HG03521 (cell line): ENCODE measurements around the gene UBALD2.

Source experiments
- ATAC-seq: cut with Tn5 transposase; IDR thresholded peaks from one replicate; pipeline ENCODE4 v1.9.1; 2021; ENCODE audit warnings: mild to moderate bottlenecking, moderate library complexity; ENCODE audit not compliant: unreplicated experiment

UBALD2 gene

DNA sequence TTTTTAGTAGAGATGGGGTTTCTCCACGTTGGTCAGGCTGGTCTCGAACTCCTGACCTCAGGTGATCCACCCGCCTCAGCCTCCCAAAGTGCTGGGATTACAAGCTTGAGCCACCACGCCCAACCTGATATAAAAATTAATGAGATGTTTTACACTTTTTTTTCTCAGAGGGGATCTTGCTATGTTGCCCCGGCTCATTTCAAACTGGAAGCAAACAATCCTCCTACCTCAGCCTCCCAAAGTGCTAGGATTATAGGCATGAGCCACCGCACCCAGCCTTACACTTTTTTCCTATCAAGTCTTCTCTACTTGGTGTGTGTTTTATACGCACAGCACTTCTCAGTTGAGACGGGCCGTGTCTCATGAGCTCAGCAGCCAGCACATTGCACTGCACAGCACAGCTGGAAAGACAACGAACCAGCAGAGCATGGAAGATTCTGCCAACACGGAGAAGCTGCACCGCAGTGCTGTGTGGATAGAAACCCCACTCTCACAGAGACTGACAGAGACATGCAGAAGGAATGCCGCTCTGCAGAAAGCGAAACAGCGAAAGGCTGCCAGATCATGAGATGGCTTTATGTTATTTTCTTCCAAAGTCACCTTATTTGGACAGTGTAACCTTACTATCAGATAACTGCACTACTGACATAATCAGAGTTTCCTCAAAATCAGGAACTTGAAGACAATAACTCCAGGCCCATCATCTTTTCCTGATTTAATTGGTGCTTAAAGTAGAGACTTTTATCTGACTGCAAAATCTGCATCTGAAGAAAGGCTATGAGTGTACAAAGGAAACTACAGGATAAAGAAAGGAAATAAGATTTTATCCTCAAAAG, 49.5 kb downstream of the UBALD2 start:
- no peak for ATAC-seq

DNA sequence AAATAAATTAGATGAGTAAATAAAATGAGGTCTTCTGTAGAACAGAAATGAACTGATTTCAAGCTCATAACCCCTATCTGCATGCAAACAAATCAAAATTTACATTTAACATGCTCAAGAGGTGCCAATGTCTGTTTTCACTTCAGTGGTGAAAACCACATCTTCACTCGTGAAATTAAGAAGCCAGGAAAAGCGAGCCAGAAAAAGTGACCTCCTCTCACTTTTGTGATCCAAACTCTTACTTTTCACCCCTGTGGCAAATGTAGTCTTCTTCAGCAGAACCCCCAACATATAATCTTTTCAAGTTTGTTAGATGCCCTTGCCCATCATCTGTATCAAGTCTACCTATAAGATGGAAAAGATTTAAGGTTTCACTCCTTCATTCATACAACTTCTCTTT, 52.4 kb downstream of the UBALD2 start:
- no peak for ATAC-seq

- ATAC-seq = no peak
Observed at GRCh38 chr17:76318586-76318985, 53.4 kb downstream of the UBALD2 start.
